Hepatocyte (in vitro differentiated cells): ENCODE results near the gene MYOZ1. TPM values are rescaled to one million over a fixed set of nuclear protein-coding genes. Genes with fewer than 3 reads are reported as not detected.
"Not testable (repeated sequence)": the region's sequence is repeated elsewhere in the genome, so short reads cannot be mapped to it uniquely, and the experiment has no call there.

Experiments used
- DNase-seq: peaks from one replicate; pipeline ENCODE4 v3.0.0-alpha.2; 2016; ENCODE audit warnings: low spot score
- H2AFZ ChIP-seq: fragments of 200-600 bp; sonication (generic); 2 replicates; pipeline ENCODE4 v1.6.0; 2016; ENCODE audit warnings: antibody characterized with exemption, mild to moderate bottlenecking
- H3K27ac ChIP-seq: fragments of 200-600 bp; sonication (generic); 2 replicates; pipeline ENCODE4 v1.5.1; 2016; ENCODE audit warnings: mild to moderate bottlenecking
- H3K27me3 ChIP-seq: fragments of 200-600 bp; sonication (generic); 2 replicates; pipeline ENCODE4 v1.6.1; 2016
- H3K36me3 ChIP-seq: fragments of 200-600 bp; sonication (generic); replicated peaks from 2 replicates; pipeline ENCODE4 v1.5.1; 2016; ENCODE audit warnings: low read depth; ENCODE audit not compliant: insufficient read depth
- H3K4me1 ChIP-seq: fragments of 200-600 bp; sonication (generic); 2 replicates; pipeline ENCODE4 v1.5.1; 2016; ENCODE audit warnings: mild to moderate bottlenecking, moderate library complexity; ENCODE audit not compliant: insufficient read depth
- H3K4me2 ChIP-seq: fragments of 200-600 bp; sonication (generic); 2 replicates; pipeline ENCODE4 v1.6.0; 2016
- H3K4me3 ChIP-seq: fragments of 200-600 bp; sonication (generic); 2 replicates; pipeline ENCODE4 v1.5.1; 2016; ENCODE audit warnings: mild to moderate bottlenecking
- H3K79me2 ChIP-seq: fragments of 200-600 bp; sonication (generic); 2 replicates; pipeline ENCODE4 v1.6.0; 2017; ENCODE audit warnings: mild to moderate bottlenecking
- H3K9me2 ChIP-seq: fragments of 200-600 bp; sonication (generic); replicated peaks from 2 replicates; pipeline ENCODE4 v1.6.0; 2017; ENCODE audit warnings: mild to moderate bottlenecking; ENCODE audit not compliant: insufficient read depth
- H3K9me3 ChIP-seq: fragments of 200-600 bp; sonication (generic); 2 replicates; pipeline ENCODE4 v1.5.1; 2016; ENCODE audit warnings: low read depth, mild to moderate bottlenecking
- H4K20me1 ChIP-seq: fragments of 200-600 bp; sonication (generic); 2 replicates; pipeline ENCODE4 v1.6.0; 2016; ENCODE audit warnings: mild to moderate bottlenecking; ENCODE audit not compliant: insufficient read depth, poor library complexity, severe bottlenecking
- CTCF ChIP-seq: fragments of 200-600 bp; sonication (generic); IDR thresholded peaks from 2 replicates; pipeline ENCODE4 v1.5.1; 2016; ENCODE audit warnings: antibody characterized with exemption, mild to moderate bottlenecking; ENCODE audit not compliant: poor library complexity
- EZH2phosphoT487 ChIP-seq: fragments of 200-600 bp; sonication (generic); IDR thresholded peaks from one replicate; pipeline ENCODE4 v1.6.1; 2018; ENCODE audit warnings: antibody characterized with exemption, mild to moderate bottlenecking, low read depth, moderate library complexity; ENCODE audit not compliant: unreplicated experiment, severe bottlenecking
- WGBS: methylation state at CpG from one replicate; pipeline ENCODE4 v1.1.6; 2016; ENCODE audit warnings: low lambda C conversion rate; ENCODE audit errors: missing lambda C conversion rate; 5-methylcytosine and 5-hydroxymethylcytosine counted together
- polyA plus RNA-seq: library from polyadenylated mRNA; unstranded; fragments of >200 nt; fragmentation: Nextera tagmentation; extraction: Ambion mirVana; gene quantifications from 2 replicates; pipeline ENCODE4 v1.2.1, GENCODE V29; 2016
- total RNA-seq: library from RNA; depleted of rRNA; stranded (reverse); fragments of >200 nt; gene quantifications from 2 replicates; pipeline ENCODE4 v1.2.3, GENCODE V29; 2014

MYOZ1 gene
- 0.20 and 0.50 TPM in 2 replicates for total RNA-seq
- 0.44 and 1.3 TPM in 2 replicates for polyA plus RNA-seq

GRCh38 chr10:73641328-73642060 is at the start of gene MYOZ1:
TSS of gene MYOZ1 (minus strand) at chr10:73641474. CDS start at chr10:73640017, 1,457 bp downstream.
- 81% methylated on average over 9 of the region's 9 CpGs for WGBS
- no peak within 1 kb of the TSS for H3K4me3 ChIP-seq
- H3K9me2 ChIP-seq: no peaks in the 10 kb centered on the region
- H3K4me2 ChIP-seq: no peak within 1 kb of the TSS
- no peak within 1 kb of the TSS for H2AFZ ChIP-seq
- H3K27ac ChIP-seq: no peak within 1 kb of the TSS
- no peaks in the 10 kb centered on the region for H3K79me2 ChIP-seq
- no peaks in the 10 kb centered on the region for H3K27me3 ChIP-seq
- TF ChIP-seq EZH2phosphoT487 (no peak), CTCF (no peak)
- no peaks in the 10 kb centered on the region for H3K9me3 ChIP-seq
- H4K20me1 ChIP-seq: no peaks in the 10 kb centered on the region
- no peaks in the 10 kb centered on the region for H3K4me1 ChIP-seq
- H3K36me3 ChIP-seq: no peaks in the 10 kb centered on the region
- DNase-seq: no peak

- H3K36me3 ChIP-seq: not testable (repeated sequence)
Measured at GRCh38 chr10:73690755-73691154, 49.5 kb upstream of the MYOZ1 start.

GRCh38 chr10:73689596-73689995 is 48.3 kb upstream of the MYOZ1 start:
- WGBS: 98% methylated on average over 7 of the region's 28 CpGs
- not testable (repeated sequence) for H2AFZ ChIP-seq, H3K4me1 ChIP-seq, H3K4me2 ChIP-seq, H3K79me2 ChIP-seq, H3K27ac ChIP-seq, H3K36me3 ChIP-seq, H4K20me1 ChIP-seq, DNase-seq, H3K9me3 ChIP-seq, H3K27me3 ChIP-seq, H3K4me3 ChIP-seq, H3K9me2 ChIP-seq

More at GRCh38 chr10:73690755-73691154, 49.5 kb upstream of the MYOZ1 start:
- not testable (repeated sequence) for DNase-seq, H3K27me3 ChIP-seq, H3K4me3 ChIP-seq, H3K9me2 ChIP-seq, H3K79me2 ChIP-seq, H3K4me2 ChIP-seq, H2AFZ ChIP-seq, H4K20me1 ChIP-seq, H3K9me3 ChIP-seq, H3K27ac ChIP-seq, H3K4me1 ChIP-seq
- 90% methylated on average over 6 of the region's 6 CpGs for WGBS

GRCh38 chr10:73687641-73688040 is 46.4 kb upstream of the MYOZ1 start:
- DNase-seq, H3K9me3 ChIP-seq, H3K9me2 ChIP-seq, H3K4me1 ChIP-seq, H3K79me2 ChIP-seq, H3K4me3 ChIP-seq, H3K36me3 ChIP-seq, H3K4me2 ChIP-seq, H3K27me3 ChIP-seq, H2AFZ ChIP-seq, H3K27ac ChIP-seq, H4K20me1 ChIP-seq: not testable (repeated sequence)
- WGBS: 97% methylated on average over 1 of the region's 1 CpG

GRCh38 chr10:73674546-73674945 is 33.3 kb upstream of the MYOZ1 start:
- not testable (repeated sequence) for H4K20me1 ChIP-seq

GRCh38 chr10:73668378-73668777 is 27.1 kb upstream of the MYOZ1 start:
- H3K36me3 ChIP-seq, H3K79me2 ChIP-seq, H3K9me2 ChIP-seq, H4K20me1 ChIP-seq, H3K9me3 ChIP-seq, H3K27ac ChIP-seq, H2AFZ ChIP-seq, H3K4me2 ChIP-seq, H3K27me3 ChIP-seq, DNase-seq, H3K4me1 ChIP-seq, H3K4me3 ChIP-seq: not testable (repeated sequence)
- 98% methylated on average over 4 of the region's 4 CpGs for WGBS

More at GRCh38 chr10:73674546-73674945, 33.3 kb upstream of the MYOZ1 start:
- not testable (repeated sequence) for H3K27me3 ChIP-seq, H3K4me2 ChIP-seq, DNase-seq, H2AFZ ChIP-seq, H3K4me3 ChIP-seq, H3K36me3 ChIP-seq, H3K79me2 ChIP-seq, H3K9me2 ChIP-seq, H3K9me3 ChIP-seq, H3K4me1 ChIP-seq, H3K27ac ChIP-seq
- WGBS: 91% methylated on average over 9 of the region's 20 CpGs

- H3K9me3 ChIP-seq, H3K4me3 ChIP-seq, H4K20me1 ChIP-seq, H3K4me2 ChIP-seq, H3K36me3 ChIP-seq, H3K4me1 ChIP-seq, H3K27me3 ChIP-seq, H2AFZ ChIP-seq, H3K9me2 ChIP-seq, H3K27ac ChIP-seq, DNase-seq, H3K79me2 ChIP-seq: not testable (repeated sequence)
- WGBS: 78% methylated on average over 5 of the region's 5 CpGs
Measured at GRCh38 chr10:73666153-73666809, 25.0 kb upstream of the MYOZ1 start.

- not testable (repeated sequence) for H3K79me2 ChIP-seq, H3K27ac ChIP-seq, DNase-seq, H2AFZ ChIP-seq, H3K9me3 ChIP-seq, H3K36me3 ChIP-seq, H3K4me3 ChIP-seq, H4K20me1 ChIP-seq, H3K4me2 ChIP-seq, H3K27me3 ChIP-seq, H3K9me2 ChIP-seq, H3K4me1 ChIP-seq
- no CpG with 5 or more reads among the region's 3 CpGs for WGBS
Measured at GRCh38 chr10:73665581-73665980, 24.3 kb upstream of the MYOZ1 start.
